HG03135 (cell line): ENCODE results near the gene IL17B.

ENCODE experiments used
- ATAC-seq: cut with Tn5 transposase; IDR thresholded peaks from one replicate; pipeline ENCODE4 v1.9.1; 2021; ENCODE audit warnings: mild to moderate bottlenecking, moderate library complexity; ENCODE audit not compliant: unreplicated experiment

Gene IL17B

DNA sequence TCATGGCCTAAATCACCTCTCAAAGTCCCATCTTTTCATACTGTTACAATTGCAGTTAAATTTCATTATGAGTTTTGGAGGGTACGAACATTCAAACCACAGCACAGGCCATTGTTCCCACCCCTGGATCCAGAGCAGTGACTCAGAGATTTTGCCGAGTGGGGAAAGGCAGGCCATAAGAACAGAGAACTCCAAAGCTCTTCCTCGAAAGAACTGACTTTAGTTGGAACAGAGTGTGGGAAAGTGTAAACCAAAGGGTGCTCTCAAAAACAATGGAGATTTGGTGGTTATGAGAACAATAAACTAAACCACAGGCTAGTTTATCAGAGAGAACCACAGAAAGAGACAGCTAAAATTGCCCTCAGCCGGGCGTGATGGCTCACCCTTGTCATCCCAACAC is 53.2 kb downstream of the IL17B start:
- ATAC-seq, result no peak

DNA sequence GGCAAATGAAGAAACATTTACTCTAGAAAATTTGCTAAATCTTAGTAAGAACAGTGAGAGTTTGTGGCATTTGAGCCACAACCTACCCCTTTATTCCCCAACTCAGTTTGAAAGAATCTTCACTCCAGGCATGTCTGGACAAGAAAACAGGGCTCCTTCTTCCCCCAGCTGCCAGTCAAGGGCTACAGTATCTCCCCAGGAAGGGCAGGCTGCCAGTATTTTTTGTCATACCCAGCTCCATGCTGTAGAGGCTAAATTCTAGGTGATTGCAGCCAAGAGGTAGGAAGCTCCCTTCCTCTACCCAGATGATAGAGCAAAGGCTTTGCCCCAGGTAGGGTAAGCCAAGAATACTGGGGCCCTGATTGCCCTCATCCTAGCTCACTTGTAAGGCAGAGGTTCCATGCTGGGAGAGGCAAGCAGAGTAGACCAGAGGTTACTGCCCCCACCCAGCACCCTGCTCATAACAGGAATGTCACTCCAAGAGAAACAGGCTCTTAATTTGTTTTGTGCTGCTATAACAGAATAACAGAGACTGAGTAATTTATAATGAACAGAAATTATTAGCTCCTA is 53.8 kb downstream of the IL17B start:
- no peak for ATAC-seq

DNA sequence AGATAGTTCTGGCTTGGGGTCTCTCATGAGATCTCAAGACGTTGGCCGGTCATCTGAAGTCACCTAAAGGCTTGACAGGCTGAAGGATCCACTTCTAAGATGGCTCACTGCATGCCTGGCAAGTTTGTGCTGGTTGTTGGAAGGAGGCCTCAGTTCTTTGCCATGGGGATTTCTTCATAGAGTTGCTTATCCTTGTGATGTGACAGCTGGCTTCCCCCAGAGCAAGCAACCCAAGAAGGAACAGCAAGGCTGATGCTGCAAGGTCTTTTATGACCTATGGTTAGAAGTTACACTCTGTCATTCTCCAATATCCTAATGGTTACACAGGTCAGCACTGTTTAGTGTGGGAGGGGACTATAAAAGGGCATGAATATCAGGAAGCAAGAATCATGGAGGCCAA is 54.5 kb downstream of the IL17B start:
- ATAC-seq, result no peak
